Liver (tissue), 3 donors: ENCODE measurements around the gene CACNA1H.

Experiments
- GABPA ChIP-seq, 2 donors: IDR thresholded peaks in 1 of 2; conservative IDR thresholded peaks in 1 of 2; 2 replicates each; pipeline ENCODE4 v1.6.1; 2016; ENCODE audit warnings: antibody characterized with exemption in 2 of 2, mild to moderate bottlenecking in 1 of 2, moderate library complexity in 1 of 2
- MAX ChIP-seq: IDR thresholded peaks from 2 replicates; pipeline ENCODE4 v1.6.1; 2016; ENCODE audit warnings: antibody characterized with exemption
- RAD21 ChIP-seq, 2 donors: IDR thresholded peaks; 2 replicates each; pipeline ENCODE4 v1.6.1; 2016; ENCODE audit warnings: antibody characterized with exemption in 2 of 2, mild to moderate bottlenecking in 2 of 2
- RXRA ChIP-seq, 2 donors: IDR thresholded peaks; 2 replicates each; pipeline ENCODE4 v1.6.1; 2017 to 2018; ENCODE audit warnings: antibody characterized with exemption in 2 of 2, mild to moderate bottlenecking in 1 of 2
- SP1 ChIP-seq: IDR thresholded peaks from 2 replicates; pipeline ENCODE4 v1.6.1; 2018; ENCODE audit warnings: antibody characterized with exemption, mild to moderate bottlenecking
- TAF1 ChIP-seq: conservative IDR thresholded peaks from 2 replicates; pipeline ENCODE4 v1.6.1; 2016; ENCODE audit warnings: antibody characterized with exemption, mild to moderate bottlenecking
- YY1 ChIP-seq: IDR thresholded peaks from 2 replicates; pipeline ENCODE4 v1.6.1; 2016; ENCODE audit warnings: antibody characterized with exemption, mild to moderate bottlenecking
- TF ChIP-seq, protein P1 (sequence below): fragments of 150-350 bp; IDR thresholded peaks from 2 replicates; pipeline ENCODE4 v1.5.1; 2017; ENCODE audit warnings: improper control_type of control experiment, low read depth, low read length; ENCODE audit not compliant: missing input control
- TF ChIP-seq, protein P2 (sequence below): IDR thresholded peaks from 2 replicates; pipeline ENCODE4 v1.6.1; 2016; ENCODE audit warnings: antibody characterized with exemption
- TF ChIP-seq, protein P3 (sequence below): IDR thresholded peaks from 2 replicates; pipeline ENCODE4 v1.6.1; 2016; ENCODE audit warnings: antibody characterized with exemption, mild to moderate bottlenecking
- donor health status: healthy.
- donor health status: healthy.

DNA sequence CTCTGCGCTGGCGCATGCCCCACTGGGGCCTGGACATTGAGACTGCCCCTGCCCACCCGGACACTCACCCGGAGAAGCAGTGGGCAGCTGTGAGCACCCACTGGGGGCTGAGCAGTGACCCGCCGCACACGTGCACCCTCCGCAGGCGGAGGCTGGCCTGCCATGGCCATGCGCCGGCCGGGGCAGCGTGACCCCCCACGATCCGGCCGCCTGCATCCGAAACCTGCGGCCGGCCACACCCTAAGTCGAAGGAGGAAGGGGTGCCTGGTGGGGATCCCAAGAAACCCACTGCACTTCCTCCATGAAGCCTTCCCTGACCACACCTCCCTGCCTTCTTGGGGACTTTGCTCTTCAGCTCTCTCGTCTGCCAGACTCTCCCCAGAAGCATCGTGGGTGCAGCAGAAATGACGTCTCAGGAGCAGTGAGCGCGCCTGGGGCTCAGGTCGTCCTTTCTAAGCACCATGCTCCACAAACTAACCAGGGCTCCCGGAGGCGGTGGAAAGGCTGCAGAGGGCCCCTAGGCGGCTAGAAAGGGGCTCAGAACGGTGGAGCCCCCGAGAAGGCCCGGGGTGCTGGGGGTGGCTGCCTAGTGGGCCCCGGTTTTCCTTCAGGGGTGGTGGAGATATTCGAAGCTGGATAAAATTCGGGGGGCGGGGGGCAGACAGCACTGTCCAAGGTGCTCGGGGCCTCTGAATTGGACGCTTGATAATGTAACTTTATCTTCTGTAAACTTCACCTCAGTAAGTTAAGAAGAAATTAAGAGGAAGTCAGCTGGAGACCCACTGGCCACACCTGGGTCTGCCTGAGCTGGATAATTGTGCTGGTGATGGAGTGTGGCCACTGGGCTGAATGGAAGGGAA, 70.7 kb downstream of the CACNA1H start:
- TF ChIP-seq GABPA (IDR thresholded peaks at IDR 0.05 in 1 of 2, conservative IDR thresholded peaks at IDR 0.05 in 1 of 2) = no peak
- TF ChIP-seq, protein P1, sequence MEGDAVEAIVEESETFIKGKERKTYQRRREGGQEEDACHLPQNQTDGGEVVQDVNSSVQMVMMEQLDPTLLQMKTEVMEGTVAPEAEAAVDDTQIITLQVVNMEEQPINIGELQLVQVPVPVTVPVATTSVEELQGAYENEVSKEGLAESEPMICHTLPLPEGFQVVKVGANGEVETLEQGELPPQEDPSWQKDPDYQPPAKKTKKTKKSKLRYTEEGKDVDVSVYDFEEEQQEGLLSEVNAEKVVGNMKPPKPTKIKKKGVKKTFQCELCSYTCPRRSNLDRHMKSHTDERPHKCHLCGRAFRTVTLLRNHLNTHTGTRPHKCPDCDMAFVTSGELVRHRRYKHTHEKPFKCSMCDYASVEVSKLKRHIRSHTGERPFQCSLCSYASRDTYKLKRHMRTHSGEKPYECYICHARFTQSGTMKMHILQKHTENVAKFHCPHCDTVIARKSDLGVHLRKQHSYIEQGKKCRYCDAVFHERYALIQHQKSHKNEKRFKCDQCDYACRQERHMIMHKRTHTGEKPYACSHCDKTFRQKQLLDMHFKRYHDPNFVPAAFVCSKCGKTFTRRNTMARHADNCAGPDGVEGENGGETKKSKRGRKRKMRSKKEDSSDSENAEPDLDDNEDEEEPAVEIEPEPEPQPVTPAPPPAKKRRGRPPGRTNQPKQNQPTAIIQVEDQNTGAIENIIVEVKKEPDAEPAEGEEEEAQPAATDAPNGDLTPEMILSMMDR = no peak
- TF ChIP-seq SP1 = no peak
- TF ChIP-seq RXRA (IDR thresholded peaks at IDR 0.05) = no peak
- TF ChIP-seq, protein P2, sequence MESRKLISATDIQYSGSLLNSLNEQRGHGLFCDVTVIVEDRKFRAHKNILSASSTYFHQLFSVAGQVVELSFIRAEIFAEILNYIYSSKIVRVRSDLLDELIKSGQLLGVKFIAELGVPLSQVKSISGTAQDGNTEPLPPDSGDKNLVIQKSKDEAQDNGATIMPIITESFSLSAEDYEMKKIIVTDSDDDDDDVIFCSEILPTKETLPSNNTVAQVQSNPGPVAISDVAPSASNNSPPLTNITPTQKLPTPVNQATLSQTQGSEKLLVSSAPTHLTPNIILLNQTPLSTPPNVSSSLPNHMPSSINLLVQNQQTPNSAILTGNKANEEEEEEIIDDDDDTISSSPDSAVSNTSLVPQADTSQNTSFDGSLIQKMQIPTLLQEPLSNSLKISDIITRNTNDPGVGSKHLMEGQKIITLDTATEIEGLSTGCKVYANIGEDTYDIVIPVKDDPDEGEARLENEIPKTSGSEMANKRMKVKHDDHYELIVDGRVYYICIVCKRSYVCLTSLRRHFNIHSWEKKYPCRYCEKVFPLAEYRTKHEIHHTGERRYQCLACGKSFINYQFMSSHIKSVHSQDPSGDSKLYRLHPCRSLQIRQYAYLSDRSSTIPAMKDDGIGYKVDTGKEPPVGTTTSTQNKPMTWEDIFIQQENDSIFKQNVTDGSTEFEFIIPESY = no peak
- TF ChIP-seq RAD21 (IDR thresholded peaks at IDR 0.05) = no peak
- TF ChIP-seq MAX = no peak
- no peak for TF ChIP-seq YY1
- TF ChIP-seq, protein P3, sequence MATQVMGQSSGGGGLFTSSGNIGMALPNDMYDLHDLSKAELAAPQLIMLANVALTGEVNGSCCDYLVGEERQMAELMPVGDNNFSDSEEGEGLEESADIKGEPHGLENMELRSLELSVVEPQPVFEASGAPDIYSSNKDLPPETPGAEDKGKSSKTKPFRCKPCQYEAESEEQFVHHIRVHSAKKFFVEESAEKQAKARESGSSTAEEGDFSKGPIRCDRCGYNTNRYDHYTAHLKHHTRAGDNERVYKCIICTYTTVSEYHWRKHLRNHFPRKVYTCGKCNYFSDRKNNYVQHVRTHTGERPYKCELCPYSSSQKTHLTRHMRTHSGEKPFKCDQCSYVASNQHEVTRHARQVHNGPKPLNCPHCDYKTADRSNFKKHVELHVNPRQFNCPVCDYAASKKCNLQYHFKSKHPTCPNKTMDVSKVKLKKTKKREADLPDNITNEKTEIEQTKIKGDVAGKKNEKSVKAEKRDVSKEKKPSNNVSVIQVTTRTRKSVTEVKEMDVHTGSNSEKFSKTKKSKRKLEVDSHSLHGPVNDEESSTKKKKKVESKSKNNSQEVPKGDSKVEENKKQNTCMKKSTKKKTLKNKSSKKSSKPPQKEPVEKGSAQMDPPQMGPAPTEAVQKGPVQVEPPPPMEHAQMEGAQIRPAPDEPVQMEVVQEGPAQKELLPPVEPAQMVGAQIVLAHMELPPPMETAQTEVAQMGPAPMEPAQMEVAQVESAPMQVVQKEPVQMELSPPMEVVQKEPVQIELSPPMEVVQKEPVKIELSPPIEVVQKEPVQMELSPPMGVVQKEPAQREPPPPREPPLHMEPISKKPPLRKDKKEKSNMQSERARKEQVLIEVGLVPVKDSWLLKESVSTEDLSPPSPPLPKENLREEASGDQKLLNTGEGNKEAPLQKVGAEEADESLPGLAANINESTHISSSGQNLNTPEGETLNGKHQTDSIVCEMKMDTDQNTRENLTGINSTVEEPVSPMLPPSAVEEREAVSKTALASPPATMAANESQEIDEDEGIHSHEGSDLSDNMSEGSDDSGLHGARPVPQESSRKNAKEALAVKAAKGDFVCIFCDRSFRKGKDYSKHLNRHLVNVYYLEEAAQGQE = no peak
- no peak for TF ChIP-seq TAF1
